GM12891 (cell line): ENCODE measurements around the gene JPH4.
"Not testable (repeated sequence)": the region's sequence is repeated elsewhere in the genome, so short reads cannot be mapped to it uniquely, and the experiment has no call there.

ENCODE experiments used
- DNase-seq: peaks from one replicate; pipeline ENCODE4 v3.0.0; 2011; ENCODE audit warnings: low spot score; ENCODE audit not compliant: insufficient read length
- FAIRE-seq: peaks from 2 replicates; lab custom pipeline; 2011; peaks lifted over from hg19 to GRCh38; lab: Jason Lieb, UNC
- PAX5 ChIP-seq: IDR thresholded peaks from 2 replicates; pipeline ENCODE4 v1.6.1; 2011; ENCODE audit warnings: low read length, moderate library complexity, mild to moderate bottlenecking; ENCODE audit not compliant: insufficient read depth, severe bottlenecking
- POLR2A ChIP-seq: IDR thresholded peaks from 2 replicates; pipeline ENCODE4 v1.6.1; 2011; ENCODE audit warnings: low read depth, low read length, control low read depth
- POLR2AphosphoS5 ChIP-seq: IDR thresholded peaks from 2 replicates; pipeline ENCODE4 v1.6.1; 2011; ENCODE audit warnings: low read depth, low read length, control low read depth
- POU2F2 ChIP-seq: IDR thresholded peaks from 2 replicates; pipeline ENCODE4 v1.6.1; 2011; ENCODE audit warnings: low read depth, mild to moderate bottlenecking, control low read depth, low read length, moderate library complexity
- SPI1 ChIP-seq: IDR thresholded peaks from 2 replicates; pipeline ENCODE4 v1.6.1; 2011; ENCODE audit warnings: low read depth, low read length, control low read depth
- TAF1 ChIP-seq: IDR thresholded peaks from 2 replicates; pipeline ENCODE4 v1.6.1; 2011; ENCODE audit warnings: low read depth, low read length, control low read depth

The JPH4 gene

DNA sequence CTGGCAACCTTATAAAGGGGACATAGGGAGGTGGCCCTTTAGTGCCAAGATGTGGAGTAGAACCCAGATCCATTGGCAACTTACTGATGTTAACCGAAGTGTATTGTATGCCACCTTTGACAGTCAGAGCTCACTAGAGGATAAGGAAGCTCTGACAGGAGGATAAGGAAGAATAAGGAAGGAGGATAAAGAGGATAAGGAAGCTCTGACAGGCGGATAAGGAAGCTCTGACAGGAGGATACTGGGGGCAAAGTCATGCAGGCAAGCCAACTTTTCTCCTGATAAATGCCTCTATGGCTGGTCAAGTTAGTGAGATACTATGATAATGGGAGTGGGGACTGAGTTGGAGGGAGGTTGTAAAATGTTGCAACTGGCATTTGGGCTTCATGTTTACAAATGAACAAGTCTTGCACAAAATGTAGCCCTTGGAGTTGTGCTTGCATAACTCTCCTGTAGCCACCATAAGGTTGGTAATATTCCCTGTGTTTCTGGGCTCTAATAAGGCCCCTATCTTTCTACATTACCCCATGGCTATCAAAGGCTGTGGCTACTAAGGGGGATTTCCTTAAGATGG is 39.9 kb upstream of the JPH4 start:
- no peak for FAIRE-seq
- DNase-seq = no peak
- TF ChIP-seq POLR2A (no peak), SPI1 (no peak), POLR2AphosphoS5 (no peak), PAX5 (no peak), TAF1 (no peak), POU2F2 (no peak)

DNA sequence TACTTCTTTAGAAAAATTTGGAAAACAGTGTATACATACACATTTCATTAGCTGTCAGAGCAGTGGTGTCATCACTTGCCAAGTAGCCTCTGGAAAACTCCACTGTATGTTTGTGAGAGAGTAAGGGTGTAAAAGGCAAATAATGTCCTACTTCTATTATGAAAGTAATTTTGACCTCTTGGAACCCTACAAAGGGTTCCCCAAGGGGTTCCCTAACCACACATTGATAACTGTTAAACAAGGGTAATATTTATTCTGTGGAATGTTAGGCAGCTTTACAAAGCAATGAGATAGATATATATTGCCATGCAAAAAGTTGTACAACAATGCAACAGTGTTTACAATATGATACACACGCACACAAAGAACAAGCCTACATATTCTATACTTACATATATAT is 38.9 kb upstream of the JPH4 start:
- DNase-seq (no peak), FAIRE-seq (no peak)
- TF ChIP-seq SPI1 = no peak
- no peak for TF ChIP-seq POLR2AphosphoS5
- no peak for TF ChIP-seq TAF1
- TF ChIP-seq POU2F2 = no peak
- TF ChIP-seq PAX5 = no peak
- TF ChIP-seq POLR2A = no peak

GRCh38 chr14:23615856-23616255 is 37.3 kb upstream of the JPH4 start:
- FAIRE-seq (no peak), DNase-seq (no peak)
- no peak for TF ChIP-seq SPI1

- no peak for DNase-seq
- TF ChIP-seq PAX5 (no peak), TAF1 (no peak), POU2F2 (no peak), POLR2AphosphoS5 (no peak)
- FAIRE-seq = no peak
These were observed 35.8 kb upstream of the JPH4 start for GRCh38 chr14:23614395-23614828.

- TF ChIP-seq SPI1 (no peak), TAF1 (no peak), POU2F2 (no peak), POLR2AphosphoS5 (no peak), PAX5 (no peak), POLR2A (no peak)
- no peak for FAIRE-seq
- DNase-seq = no peak
These were observed 34.9 kb upstream of the JPH4 start for GRCh38 chr14:23613242-23614070.

DNA sequence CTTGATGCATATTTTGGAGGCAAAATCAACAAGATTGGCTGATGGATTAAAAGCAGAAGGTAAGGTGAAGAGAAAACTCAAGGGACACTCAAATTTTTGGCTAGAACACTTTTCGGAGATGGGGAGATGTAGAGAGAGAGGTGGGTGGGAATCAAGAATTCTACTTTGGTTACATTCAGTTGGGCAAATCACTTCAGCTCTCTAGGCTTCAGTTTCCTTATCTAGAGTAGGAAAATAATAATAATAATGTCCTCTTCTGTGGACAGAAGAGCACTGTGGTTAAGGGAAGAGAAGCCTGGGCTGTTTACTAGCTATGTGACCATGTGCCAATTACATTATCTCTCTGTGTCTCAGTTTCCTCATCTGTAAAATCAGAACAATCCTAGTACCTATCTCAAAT is 34.2 kb upstream of the JPH4 start:
- FAIRE-seq (no peak), DNase-seq (no peak)
- TF ChIP-seq SPI1 (no peak), TAF1 (no peak), POLR2A (no peak), PAX5 (no peak), POLR2AphosphoS5 (no peak), POU2F2 (no peak)

DNA sequence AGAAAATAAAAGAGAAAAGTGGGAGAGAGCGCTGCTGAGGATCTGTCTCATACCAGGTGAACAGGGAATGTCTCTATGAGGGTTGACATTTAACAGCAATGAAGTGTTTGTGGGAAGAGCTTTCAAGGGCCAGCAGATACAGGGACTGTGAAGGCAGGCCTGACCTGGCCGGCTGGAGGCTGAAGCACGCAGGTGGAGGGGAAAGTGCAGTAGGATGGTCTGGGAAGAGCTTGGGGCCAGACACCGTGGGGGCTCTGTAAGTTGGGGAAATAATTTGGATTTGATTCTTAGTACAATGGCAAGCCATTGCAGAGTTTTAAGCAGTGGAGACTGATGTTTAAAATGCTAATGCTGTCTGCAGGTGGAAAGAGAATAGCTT is 33.8 kb upstream of the JPH4 start:
- FAIRE-seq (no peak), DNase-seq (no peak)
- TF ChIP-seq PAX5 (no peak), POLR2A (no peak), POU2F2 (no peak), SPI1 (no peak), POLR2AphosphoS5 (no peak), TAF1 (no peak)

DNA sequence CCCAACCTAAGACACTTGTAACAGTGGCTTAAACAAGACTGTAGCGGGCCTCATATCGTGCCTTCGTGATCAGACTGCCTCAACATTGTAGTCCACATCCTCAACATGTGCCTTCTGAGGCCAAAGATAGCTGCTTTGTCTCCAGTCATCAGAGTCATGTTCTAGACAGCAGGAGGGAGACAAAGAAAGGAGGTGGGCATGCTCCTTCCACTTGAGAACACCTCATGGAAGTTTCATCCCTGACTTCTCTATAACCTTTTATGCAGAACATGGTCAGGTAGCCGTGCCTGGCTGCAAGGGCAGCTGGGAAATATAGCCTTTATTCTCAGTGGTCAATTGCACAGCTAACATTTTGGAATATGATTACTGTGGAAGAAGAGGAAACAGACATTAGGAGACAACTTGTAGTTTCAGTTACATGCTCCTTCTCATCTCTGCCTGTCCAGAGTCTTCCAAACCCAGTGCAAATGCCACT is 32.3 kb upstream of the JPH4 start:
- TF ChIP-seq SPI1 (no peak), POU2F2 (no peak), TAF1 (no peak), POLR2AphosphoS5 (no peak), PAX5 (no peak), POLR2A (no peak)
- no peak for DNase-seq
- FAIRE-seq = no peak

GRCh38 chr14:23610090-23610814 is 31.7 kb upstream of the JPH4 start:
- TF ChIP-seq POLR2A (no peak), SPI1 (no peak), PAX5 (no peak), POU2F2 (no peak), POLR2AphosphoS5 (no peak), TAF1 (no peak)
- DNase-seq = no peak
- no peak for FAIRE-seq

GRCh38 chr14:23609411-23610089 is 31.0 kb upstream of the JPH4 start:
- DNase-seq, FAIRE-seq: not testable (repeated sequence)

DNA sequence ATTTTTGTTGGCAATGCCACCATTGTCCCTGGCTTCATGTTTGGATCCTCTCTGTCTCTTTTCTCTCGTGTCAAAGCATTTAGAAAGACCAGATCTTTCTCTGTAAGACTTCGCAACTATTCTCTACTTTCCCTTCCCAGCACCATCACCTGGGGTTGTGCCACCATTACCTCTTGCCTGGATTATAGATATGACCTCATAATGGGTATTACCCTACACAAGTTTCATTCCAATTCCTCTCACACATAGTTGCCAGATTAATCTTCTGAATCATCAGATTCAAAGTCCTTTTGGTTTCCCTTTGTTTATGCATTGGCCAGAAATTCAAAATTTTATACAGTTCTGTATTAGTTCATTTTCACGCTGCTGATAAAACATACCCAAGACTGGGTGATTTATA is 30.4 kb upstream of the JPH4 start:
- DNase-seq = no peak
- TF ChIP-seq TAF1 (no peak), SPI1 (no peak), POLR2AphosphoS5 (no peak), POLR2A (no peak), PAX5 (no peak), POU2F2 (no peak)
- FAIRE-seq = no peak
